SKM-1 (cell line): ENCODE measurements around the gene SMIM32.

ENCODE experiments used
- DNase-seq: peaks from one replicate; lab custom pipeline; 2025; ENCODE audit not compliant: unreplicated experiment; lab: John Stamatoyannopoulos, UW

Gene SMIM32

DNA sequence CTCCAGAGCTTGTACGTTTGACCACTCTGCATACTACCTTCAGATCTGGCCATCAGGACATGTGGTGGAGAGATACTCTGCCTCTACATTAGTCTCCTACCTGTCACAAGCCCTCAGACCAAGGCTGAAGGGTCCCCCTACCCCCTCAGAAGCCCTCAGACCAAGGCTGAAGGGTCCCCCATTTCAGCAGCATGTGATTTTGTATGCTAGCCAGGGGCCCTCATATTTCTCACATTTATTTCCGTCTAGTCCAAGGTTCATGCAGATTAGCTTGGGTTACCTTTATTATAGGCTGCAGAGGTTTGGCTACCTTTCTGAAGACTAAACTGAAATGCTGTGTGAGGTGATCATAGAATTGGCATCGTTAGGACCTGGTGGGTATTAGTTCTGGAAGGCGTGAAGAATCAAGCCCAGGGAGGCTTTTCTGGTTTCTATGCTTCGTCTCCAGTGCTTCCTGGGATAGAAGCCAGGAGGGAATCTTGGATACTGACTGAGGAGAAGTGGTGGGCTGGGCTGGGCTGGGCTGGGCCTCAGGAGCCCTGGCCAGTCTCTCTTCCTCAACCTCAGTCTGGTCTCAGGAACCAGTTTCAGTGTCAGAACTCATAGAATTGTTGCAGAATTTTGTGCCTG, 2.8 kb downstream of the SMIM32 start:
- DNase-seq = no peak

DNA sequence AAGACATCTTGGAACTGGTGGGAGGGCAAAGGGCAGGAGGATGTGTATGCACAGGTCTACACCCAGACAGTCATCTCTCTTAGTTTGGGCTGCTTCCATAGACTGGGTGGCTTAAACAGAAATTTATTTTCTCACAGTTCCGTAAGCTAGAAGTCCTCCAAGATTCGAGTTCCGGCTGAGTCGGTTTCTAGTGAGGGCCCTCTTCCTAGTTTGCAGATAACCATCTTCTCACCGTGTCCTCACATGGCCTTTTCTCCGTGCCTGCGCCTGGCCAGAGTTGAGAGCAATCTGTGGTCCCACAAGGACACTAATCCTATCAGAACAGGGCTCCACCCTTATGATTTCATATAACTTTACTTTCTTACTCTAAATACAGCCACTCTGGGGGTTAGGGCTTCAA, 4.1 kb downstream of the SMIM32 start:
- DNase-seq = no peak

DNA sequence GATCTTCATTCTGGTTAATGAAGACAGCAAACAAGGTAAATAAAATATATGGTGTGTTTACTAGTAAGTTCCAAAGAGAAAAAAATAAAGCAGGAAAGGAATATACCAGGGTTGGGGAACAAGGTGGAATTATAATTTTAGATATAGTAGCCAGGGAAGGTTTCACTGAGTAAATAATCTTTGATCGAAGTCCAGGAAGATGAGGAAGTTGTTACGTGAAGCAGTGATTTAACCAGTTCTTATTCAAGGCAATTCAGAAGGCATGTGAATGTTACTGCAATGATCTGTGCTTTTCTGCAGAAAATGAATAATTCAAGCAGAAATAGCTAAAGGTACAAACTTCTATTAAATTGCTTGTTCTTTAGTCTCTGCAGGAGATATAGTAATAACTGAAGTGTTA, 6.2 kb downstream of the SMIM32 start:
- DNase-seq = no peak

DNA sequence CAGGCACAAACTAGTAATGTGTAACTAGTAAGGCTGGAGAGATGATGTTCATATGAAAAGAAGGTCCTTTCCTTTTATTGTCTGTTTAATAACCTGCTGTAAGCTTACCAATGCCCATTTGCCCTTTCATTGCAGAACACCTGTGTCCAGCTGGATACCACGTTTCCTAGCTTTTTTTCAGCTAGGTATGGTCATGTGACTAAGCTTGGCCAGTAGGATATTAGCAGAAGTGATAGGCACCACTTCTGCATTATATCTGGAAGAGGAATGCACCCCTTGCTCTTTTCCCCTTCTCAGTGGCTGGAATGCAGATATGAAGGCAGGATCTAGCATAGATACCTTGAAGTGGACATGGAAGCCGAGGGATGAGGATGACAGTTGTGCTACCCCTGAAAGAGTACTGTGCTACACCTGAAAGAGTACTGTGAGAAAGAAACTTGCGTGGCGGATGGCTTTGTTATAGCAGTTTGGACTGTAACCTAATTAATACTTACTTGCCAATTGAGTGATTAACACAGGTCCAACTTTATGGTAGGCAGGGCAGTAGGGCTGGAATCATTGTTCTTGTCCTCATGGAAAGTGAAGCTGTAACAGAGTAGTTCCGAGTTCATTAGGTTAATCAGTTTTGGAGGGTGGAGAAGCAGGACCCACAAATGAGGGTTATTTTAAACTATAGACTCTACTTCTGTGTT, 6.8 kb downstream of the SMIM32 start:
- DNase-seq = no peak

DNA sequence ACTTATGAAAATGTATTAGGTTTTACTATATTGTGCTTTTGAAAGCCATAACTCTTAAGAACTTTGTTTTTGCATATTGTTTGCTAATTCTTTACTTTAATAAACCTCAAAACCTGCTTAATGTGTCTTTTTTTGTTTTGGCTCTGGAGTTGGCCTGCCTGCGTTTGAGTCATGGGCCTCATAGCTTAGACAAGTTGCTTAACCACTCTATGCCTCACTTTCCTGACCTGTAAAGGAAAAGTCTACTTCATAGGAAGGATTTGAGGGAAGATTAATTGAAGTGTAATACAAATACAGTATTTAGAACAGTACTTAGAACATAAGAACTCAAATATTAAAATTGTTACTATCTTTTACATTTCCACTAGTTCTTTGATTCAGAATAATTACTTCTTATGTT, 10.3 kb downstream of the SMIM32 start:
- no peak for DNase-seq

DNA sequence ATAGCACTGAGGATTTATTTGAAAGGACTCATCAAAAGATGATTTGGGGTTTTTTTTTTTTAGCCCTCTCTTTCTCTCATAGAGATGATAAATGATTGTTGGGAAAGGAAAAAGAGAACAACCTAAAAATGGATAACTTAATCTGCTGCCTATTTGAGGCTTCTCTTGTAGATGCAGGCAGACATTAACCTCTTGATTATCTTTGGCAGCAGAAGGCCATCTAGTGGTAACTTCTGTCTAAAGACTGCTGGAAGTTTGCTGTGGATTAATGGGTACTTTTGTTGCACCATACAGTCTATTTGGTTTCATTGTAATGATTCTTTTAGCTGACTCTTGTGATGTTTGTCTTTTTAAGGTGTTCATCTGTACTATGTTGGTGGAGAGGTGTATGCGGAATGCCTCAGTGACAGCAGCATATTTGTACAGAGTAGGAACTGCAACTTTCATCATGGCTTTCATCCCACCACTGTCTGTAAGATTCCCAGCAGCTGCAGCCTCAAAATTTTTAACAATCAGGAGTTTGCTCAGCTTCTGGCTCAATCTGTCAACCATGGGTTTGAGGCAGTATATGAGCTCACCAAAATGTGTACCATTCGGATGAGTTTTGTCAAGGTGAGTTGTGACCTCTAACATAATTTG, 18.8 kb downstream of the SMIM32 start:
- peak; percentile 10 for DNase-seq

DNA sequence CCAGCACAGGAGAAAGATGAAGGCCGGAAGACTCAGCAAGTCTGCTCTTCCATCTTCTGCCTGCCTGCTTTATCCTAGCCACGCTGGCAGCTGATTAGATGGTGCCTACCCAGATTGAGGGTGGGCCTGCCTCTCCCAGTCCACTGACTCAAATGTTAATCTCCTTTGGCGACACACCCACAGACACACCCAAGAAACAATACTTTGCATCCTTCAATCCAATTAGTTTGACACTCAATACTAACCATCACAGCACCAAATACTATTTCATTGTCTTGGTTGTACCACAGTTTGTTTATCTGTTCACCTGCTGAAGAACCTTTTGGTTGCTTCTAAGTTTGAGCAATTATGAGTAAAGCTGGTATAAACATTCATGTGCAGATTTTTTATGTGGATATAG, 23.7 kb downstream of the SMIM32 start:
- no peak for DNase-seq

DNA sequence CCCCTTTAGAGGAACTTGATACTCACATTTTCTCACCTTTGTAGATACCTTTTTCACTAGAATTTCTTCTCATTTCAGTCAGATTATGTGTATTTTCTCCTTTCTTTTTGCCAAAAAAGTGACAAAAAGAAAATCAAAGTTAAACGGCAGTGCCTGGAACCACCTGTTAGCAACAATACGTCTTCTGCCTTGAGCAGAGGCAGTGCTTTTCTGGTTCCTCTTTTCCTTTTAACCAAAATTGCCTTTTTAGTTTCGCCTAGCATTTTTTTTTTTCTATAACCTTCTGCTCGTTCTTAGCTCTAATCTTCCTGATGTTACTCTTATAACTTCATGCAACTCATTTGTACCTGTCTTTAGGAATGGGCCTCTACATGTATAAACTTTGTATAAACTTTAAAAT, 26.1 kb downstream of the SMIM32 start:
- no peak for DNase-seq

DNA sequence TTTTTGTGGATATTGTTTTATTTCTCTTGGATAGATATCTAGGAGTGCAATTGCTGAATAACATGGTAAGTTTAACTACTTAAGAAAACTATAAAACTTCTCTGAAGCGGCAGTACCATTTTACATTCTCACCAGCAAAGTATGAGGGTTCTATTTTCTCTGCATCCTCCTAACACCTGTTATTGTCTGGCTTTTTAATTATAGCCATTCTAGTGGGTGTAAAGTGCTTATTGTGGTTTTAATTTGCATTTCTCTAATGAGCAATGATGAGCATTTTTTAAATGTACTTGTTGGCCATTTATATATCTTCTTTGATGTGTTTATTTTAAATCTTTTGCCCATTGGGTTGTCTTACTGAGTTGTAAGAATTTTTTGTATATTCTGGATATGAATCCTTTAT, 28.7 kb downstream of the SMIM32 start:
- no peak for DNase-seq

DNA sequence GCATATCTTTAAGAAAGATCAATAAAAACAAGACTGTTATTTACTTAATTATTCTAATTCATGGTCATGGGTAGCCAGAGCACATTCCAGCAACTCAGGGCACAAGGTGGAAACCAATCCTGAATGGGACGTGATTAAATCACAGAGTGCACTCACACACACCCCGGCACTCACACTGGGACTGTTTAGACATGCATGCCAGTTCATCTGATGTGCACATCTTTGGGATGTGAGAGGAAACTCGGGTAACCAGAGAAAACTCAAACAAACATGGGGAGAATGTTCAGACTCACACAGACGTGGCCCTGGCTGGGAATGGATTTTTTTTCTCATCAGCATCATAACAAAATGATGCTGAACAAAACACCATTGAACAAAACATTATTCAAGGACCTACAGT, 31.0 kb downstream of the SMIM32 start:
- DNase-seq = no peak

DNA sequence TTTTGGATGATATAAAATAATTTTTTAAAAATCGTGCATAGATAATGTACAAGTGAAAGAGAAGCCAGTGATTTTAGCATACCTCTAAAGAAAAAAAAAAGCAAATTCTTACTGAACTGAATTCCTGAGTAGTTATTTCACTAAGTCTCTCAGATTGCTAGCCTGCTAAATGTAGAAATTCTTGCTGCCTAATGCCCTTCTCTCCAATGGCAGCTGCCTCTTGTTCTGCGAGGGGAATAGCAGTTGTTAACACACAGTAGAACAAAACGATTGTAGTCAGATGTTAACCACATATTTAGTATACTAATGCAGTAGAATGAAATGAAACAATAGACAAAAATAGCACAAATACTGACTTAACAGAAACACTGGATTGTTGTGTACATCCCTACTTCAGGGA, 33.5 kb downstream of the SMIM32 start:
- no peak for DNase-seq

DNA sequence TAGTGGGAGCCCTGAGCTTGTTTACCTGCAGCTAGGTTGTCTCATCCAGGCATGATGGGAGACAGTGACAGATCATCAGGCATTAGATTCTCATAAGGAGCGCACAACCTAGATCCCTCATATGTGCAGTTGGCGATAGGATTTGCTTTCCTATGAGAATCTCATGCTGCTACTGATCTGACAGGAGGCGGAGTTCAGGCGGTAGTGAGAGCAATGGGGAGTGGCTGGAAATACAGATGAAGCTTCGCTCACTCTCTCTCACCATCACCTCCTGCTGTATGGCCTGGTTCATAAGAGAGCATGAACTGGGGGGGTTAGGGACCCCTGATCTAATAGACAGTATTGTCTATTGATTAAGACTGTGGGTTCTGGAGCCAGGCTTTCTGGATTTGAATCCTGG, 35.4 kb downstream of the SMIM32 start:
- DNase-seq = no peak

DNA sequence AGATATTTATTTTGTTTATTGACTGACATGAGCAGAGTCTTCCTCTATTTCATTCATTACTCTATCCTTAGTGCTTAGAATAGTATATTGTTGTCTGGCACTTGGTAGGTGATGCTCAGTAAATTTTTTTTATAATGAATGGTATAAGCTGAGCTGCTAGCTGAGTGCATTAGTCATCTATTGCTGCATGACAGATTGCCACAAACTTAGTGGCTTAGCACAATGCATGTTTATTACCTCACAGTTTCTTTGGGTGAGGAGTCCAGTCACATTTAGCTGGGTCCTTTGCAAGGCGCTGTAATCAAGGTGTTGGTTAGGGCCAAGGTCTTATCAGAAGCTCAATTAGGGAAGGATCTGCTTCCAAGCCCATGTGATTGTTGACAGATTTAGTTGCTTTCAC, 37.2 kb downstream of the SMIM32 start:
- DNase-seq = no peak

DNA sequence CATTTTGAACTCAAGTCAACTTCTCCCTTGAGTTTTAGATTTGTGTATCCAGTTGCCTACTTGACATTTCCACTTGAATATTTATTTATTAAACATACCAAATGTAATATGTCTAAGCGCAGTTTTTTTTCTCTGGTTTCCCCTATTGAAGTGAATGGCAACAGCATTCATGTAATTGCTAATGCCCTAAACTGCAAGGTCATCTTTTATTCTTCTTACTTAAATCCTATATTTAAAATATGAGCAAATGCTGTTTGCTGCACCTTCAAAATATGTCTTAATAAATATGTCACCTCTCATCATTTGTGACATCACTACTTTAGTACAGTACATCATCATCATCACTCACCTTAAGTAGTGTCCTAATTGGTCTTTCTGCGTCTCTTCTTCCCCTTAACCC, 37.9 kb downstream of the SMIM32 start:
- DNase-seq = no peak

DNA sequence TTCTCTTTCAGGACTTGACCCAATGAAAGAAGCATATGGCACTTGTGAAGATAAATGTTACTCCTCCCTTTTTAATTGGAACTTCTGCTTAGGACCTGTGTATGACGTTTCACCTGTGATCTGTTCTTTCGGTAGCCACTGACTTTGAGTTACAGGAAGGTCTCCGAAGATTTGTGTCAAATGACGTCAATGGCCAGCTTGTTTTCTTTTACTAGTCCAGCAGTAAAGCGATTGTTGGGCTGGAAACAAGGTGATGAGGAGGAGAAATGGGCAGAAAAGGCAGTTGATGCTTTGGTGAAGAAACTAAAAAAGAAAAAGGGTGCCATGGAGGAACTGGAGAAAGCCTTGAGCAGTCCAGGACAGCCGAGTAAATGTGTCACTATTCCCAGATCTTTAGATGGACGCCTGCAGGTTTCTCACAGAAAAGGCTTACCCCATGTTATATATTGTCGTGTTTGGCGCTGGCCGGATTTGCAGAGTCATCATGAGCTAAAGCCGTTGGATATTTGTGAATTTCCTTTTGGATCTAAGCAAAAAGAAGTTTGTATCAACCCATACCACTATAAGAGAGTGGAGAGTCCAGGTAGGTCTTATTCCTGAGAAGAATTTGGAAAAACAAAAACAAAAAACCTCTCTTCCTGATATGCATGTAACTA, 39.3 kb downstream of the SMIM32 start:
- no peak for DNase-seq

DNA sequence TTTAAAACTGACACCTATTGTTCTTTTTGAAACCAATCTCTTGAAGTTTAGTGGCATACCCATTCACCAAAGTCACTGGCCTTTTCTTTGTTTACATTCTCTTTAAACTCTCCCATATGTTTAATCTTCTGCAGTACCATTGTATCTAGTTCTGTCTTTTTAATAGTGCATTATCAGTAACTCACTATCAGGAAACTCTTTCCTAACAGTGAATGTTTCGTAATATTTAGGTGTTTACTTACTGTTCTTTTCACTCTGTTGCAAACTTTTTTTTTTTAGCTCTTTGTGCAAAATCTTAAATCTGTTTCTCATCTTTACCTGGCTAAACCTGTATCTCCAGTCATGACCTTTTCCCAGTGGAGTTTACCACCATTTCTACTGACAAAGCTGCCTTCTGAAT, 43.1 kb downstream of the SMIM32 start:
- no peak for DNase-seq

DNA sequence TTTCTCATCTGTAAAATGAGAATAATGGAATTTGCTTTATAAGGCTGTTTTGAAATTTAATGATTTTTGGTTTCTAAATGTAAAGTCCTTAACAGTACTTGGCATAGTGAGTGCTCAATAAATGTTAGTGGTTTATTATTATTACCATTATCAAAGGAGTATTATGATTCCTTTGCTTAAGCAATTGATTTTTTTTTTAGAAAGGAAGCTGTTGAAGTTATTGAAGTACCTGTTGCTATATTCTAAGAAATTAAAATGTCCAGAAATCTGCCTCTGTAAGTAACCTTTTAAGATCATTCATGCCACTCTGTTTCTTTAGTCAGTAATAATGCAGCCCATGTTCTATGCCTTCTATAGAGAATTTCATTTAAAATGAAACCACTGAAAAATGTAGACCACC, 45.3 kb downstream of the SMIM32 start:
- no peak for DNase-seq

DNA sequence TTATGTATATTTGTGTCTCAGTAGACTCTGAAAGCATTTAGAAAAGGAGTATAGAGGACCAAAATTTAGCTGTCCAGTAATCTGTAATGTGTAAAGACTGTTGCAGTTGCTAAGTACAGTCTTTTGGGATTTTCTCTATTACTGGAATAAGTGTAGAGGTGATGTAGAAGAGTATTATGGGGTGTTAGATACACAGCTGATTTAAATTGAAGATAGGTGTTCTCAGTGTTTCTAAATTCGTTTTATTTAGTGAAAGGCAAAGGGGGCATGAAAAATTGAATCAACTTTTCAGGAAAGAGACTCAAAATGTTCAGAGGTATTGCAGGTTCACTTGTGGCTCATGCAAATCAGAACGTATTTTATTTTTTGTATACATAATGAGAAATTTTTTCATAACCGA, 46.8 kb downstream of the SMIM32 start:
- DNase-seq = no peak

DNA sequence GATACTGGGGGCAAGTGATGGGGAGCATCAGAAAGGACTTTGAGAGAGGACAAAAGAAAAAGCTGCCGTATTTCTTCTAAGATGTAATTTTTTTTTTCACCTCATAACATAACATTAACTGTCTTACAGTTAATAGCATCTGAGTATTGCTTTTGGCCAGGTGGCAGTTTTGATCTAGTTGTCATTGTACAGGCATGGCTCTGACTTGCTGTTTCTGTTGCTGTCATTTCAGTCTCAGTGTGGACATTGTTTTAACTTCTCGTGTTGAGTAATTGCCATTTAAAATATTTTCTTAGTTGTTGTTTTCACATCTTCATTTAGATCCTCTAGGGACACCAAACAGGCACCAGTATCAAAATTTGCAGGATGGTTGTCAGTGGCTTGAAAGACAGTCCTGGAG, 47.9 kb downstream of the SMIM32 start:
- no peak for DNase-seq

DNA sequence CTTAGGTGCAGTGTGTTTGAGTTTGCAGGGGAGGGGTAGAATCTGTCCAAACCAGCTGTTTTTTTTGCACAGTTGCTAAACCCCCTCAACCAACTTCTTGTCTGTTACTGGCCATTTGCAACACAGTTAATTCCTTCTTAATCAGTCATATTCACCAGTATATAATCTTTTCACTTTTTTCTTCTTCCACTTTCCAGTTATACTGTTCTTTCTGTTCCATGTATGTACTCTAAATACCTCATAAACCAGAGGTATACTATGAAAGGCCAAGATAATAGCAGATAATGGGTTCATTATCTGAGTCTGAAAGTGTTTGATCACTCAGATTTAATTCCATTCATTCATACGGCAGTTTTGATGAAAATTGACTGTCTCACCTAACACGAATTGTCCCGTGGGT, 49.2 kb downstream of the SMIM32 start:
- DNase-seq = no peak

DNA sequence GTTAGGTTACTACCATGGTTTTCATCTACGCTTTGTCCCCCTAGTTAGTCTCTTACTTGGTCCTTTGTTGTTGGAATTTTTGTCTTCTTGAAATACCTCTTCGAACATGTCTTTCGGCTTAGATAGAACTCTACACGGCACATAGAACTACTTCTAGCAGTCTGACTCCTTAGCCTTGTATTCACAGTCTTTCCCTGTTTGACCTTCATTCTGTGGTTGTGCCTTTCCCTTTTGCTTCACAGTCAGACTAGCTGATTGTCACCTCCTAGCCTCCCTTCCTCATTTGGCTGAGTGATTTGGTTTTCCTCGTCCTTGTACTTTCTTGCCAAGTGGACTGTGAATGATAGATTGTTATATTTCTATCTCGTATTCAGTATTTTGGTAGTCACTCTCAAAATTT, 49.6 kb downstream of the SMIM32 start:
- no peak for DNase-seq

DNA sequence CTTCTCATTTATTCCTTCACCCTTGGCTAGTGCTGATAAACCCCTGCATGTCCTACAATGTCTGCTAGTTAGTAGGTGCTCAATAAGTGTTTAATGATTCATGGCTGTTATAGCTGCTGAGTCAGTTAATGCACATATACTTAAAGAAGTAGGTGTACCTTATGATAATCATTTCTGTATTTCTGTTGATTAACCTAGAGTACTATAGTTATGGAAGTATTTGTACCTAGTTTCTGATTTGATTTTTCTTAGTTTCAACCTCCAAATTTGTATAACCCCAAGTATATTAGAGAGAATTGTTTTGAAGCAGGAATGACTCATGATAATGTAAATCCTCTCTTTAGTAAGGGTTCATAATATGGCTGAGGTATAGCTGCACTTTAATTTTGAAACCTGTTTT, 51.4 kb downstream of the SMIM32 start:
- DNase-seq = no peak
